Islet of Langerhans (tissue), 1 donor: Measurements from ENCODE around the gene DAB2IP.

Experiments
- FAIRE-seq: peaks from one replicate; lab custom pipeline; 2011; peaks lifted over from hg19 to GRCh38; lab: Jason Lieb, UNC

Gene DAB2IP

DNA sequence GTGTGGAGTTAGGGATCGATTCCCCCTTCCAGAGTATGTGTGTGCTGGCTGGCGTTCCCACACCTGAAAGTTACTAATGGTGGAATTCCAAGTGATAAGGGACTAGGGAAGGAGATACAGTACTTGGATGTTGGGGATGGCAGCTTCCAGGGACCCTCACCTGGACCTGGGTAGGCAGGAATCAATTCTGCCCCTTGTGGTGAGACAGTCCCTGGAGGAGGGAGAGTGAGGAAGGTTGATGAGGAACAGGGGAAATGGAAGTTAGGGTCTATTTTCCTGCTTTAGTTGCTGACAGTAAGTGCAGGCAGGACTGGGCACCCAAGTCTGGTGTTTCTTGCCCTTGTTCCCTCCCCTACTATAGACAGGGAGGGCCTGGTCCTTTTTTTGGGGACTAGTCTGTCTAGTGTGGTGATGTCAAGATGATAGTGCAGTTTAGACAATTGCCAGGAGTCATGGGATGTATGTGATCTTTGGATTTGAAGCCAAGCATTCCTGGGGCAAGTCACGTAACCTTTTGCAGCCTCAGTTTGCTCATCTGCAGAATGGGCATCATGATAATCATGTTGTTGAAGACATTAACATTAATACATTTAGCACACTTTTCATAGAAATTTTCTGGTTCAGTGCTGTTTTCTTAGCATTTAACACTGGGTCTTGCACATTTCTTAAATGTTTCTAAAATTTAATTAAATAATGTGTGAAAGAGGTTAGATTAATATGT lies 51.7 kb downstream of the DAB2IP start:
- no peak for FAIRE-seq

DNA sequence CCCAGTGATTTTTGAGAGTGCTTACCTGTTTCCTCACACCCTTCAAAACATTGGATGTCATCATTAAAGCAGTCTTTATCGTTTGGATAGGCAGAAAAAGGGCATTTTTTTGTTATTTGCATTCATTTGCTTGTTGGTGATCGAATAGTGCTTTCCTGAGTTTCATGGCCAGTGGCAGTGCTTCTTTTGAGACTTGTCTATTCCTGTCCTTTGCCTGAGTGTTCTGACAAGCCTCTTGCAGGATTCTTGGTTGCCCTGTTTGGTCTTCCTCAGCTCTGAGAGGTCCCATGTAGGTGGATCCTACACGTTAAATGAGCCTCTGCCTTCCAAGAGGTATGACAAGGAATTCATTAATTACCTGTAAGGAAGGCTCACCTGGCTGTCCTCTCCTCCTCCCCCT lies 52.8 kb downstream of the DAB2IP start:
- FAIRE-seq, result no peak

DNA sequence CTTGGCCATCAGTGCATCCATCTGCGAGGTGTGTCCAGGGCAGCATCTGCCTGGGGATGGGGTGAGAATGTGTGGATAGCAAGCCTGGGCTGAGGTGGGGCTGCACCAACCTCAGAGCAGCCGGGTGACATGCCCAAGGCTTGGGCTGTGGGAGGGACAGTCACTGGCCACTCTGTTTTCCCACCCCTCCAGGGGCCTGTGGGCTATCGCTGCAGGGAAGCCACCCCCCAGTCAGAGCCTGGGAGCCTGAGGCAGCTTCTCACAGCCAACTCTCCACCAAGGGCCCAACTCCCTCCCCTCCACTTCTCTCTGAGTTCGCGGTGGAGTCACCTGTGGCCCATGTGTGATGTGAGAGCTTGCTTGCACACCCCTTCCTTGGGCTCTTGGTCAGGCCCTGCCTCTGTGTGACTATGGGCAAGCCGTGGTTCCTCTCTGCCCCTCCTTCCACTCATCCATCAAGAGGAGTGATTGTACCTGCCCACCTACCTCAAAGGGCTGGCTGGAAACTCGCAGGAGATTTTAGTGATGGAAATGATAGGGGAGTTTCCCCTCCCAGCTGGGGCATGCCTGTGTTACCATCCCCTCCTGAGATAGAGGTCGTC lies 54.8 kb downstream of the DAB2IP start:
- no peak for FAIRE-seq

DNA sequence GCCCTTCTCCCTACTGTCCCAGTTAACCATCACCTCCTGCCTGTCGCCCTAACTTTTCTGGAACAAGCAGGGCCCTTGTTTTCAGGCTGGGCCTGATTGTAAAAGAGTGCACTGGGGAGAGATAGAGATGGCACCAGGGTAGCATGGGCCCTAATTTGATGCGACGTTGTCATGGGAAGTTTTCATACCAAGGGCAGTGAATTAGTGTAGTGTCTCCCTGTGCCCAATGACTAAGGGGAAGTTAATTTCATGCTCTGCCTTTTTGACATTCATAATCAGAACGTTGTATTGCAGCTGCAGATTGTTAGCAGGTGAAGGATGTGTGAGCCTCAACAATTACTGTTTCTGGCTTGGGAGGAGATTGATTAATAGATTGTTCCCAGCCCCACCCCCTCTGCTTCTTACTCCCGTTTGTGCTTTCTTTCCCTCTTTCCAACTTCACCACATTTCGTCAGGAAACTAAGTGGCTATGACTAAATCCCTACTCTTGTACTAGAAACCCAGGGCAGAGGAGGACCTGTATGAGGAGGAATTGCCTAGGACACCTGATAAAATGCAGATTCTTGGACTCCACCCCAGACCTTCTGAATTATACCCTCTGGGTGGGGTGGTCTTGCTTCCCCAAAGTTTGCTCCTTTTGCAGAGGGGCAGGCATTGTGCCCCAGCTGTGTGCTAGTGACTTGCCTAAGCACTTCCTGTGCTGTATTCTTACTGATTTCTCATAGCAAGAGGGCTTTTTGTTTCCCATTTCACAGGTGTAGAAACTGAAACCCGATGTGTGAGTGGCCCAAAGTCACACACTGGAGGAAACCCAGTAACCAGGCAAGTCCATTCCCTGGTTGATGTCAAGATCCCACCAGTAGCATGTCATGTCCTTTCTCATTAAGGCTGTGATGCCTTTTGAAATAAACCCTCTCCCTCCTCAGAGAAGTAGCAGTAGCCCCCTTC lies 56.3 kb downstream of the DAB2IP start:
- no peak for FAIRE-seq

DNA sequence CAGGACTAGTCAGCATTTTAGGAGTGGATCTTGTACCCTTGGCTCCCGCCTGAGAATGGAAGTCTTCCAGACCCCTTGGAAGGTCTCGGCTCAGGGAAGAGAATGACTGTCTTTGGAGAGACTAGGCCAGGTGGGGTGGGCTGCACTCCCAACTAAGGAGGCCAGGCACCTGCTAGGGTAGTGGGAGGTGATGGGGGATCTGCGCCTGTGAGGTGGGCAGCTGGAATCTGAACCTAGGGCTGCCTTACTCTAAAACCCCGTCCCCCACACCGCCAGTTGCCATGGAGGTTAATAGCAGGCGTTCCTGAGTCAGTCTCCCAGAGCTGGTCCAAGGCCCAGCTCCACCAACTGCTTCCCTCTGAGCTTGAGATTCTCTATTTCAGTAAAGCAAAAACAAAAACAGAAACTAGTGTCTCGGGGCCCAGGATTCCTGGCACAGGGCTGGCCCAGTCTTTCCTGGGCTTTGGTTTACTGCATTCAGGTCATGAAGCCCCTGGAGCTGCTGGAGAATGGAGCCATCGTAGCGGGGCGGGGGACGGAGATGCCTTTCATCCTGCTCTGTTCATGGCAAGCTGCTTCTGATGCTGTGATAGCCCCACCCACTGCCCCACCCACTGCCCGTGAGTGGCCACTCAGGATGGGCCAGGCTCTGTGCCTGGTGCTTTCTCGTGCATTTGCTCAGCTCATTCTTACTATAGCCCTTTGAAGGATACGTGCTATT lies 57.5 kb downstream of the DAB2IP start:
- FAIRE-seq, result no peak

DNA sequence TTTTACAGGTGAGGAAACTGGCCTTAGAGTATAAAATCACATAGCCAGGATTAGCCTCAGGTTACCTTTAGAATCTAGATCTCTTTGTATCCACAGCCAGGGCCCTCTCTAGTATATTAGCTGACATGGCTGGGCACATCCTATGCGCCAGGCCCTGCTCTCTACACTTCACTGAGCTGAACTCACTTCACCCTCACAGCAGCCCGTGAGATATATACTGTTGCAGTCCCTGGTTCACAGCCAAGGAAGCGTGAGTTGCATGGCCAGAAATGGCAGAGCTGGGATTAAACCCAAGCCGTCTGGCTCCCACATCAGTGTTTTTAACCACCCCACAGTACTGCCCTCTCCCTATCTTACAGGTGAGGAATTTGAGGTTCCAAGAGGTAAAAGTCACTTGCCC lies 58.4 kb downstream of the DAB2IP start:
- no peak for FAIRE-seq

DNA sequence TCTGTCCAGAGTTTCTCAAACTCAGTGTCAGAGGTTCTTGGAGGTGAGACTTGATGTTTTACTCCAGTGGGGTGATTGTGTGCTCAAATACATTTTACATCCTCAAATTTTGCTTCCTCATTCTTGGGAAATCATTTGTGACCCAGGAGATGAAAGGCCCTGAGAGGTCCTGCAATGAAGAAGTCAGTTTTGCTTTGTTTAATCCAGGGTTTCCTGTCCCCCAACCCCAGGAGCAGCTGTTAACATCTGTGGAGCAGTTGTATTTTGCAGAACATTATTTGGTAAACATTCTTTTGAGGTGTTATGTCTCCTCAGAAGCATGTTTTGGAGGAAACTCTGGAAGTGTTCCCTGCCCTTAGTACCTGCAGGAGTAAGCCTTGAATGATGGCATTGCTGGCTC lies 59.8 kb downstream of the DAB2IP start:
- no peak for FAIRE-seq

DNA sequence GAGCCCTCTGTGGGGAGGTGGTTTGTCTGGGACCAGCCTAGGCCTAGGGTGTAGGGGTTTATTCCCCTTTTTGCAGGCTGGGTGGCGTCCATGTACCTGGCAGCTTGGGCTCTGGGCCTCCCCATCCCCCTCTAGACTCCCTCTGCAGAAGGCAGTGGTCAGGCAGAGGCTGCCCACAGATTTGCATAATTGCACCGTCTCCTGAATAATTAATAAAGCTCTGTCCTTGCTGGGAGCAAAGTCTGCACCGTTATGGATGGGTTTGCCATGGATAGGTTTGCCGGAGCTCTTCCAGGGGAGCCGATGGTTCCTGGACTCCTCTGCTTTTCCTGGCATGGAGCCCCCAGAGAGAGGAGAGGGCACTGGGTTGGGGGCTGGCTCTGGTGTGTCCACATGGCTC lies 60.4 kb downstream of the DAB2IP start:
- no peak for FAIRE-seq

DNA sequence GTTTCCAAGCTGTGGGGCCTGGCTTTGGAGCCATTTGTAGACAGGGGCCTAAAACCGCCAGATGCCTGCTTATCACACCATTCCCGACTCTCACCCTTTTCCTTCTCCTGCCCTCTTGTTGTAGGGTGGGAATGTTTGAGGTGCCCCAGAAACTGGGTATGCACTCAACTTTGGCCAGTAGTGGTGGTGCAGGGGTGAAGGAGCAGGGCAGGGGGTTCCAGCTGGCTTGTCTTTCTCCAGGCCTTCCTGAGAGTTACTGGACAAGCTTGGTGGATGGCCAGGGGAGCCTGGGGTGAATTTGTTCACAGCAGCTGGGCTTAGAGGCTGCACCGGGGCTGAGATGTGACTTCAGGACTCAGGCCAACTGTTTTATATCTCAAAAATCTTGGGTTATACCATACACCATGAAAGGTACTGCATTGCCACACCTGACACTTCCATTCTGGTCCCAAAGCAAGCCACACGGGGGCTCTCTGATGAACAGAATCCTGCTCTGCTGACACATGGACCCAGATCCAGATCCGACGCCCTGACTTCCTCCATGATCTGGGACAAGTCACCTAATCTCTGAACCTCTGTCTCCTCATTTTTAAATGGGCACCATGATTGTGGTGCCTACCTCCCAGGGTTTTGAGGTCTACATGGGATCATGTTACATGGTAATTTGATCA lies 62.1 kb downstream of the DAB2IP start:
- no peak for FAIRE-seq

DNA sequence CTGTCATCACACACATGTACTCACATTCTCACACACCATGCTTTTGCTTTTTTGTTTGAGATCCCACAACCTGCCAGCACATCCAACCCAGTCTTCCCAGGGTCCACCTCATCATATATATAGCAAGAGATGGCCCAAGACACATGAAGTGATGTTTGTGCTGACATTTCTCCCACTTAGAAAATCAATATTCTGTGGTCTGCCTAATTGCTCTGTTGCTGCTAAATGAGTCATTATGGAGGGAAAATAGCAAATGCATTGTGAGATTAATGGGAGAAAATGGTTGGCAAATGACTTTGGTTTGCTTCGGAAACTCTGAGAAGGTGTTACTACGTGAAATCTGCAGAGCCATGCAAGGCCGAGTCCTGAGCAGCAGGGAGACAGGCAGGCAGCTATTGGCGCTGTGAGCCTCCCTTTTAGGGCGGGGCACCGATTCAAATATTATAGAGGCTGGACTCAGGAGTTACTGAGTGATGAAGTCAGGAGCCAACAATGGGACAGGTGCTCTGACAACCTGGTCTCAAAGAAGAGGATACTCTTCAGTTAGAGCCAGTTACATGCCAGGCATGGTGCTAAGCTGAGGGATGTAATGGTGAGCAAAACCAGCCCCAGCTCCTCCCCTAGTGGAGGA lies 62.8 kb downstream of the DAB2IP start:
- FAIRE-seq, result no peak

DNA sequence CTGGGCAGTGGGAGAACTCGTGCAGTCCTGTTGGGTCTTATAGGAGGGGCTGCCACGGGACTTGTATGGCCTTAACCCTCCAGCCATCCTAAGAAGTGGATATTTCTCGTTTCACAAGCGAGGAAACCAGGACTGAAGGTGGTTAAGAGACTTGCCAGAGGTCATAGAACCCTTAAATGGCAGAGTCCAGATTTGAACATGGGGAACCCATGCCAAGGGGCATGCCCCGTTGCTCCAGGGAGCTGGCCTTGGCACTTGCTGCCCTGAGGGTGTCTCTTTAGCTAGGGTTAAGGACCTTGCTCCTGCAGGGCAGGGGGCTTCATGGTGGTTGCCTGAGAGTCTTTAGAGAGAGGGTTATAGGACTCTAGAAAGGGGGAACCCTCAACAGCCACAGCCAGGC lies 63.4 kb downstream of the DAB2IP start:
- no peak for FAIRE-seq

DNA sequence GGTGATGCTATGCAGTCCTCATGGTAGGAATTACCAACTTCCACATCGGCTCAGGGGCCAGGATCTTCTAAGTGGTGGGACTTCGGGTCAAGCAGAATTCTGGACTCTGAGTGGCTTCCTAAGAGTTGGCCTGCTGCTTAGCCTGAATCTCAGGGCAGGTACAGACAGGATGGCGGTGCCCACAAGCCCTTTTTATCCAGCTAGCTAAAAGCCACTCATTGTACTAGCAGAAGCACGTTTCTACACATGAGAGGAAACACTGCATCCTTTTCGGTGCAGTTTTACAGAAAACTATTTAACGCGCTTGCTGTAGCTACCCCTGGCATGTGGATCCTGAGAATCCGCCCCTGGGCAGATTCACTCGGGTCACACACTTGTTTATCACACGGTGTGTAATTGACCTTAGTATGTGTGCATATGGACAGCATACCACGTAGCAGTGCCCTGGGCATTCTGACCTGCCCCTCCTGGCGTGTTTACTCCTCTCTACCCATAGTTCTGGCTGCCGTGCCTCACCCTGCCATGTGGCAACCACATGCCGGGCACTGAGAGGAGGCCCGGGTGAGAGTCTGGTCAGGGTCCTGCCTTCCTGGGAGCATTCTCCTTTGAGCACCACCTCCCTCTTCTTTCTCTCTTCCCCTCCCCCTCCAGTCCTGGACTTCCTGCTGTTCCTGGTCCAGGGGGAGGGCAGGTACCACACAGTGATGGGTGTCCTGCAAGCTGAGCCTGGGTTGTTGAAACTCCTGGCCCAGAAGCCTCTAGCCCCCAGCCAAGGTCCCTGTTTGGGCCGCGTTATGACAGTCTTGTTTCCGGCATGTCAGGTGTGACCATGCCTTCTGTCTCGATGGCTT lies 65.9 kb downstream of the DAB2IP start:
- FAIRE-seq, result no peak

DNA sequence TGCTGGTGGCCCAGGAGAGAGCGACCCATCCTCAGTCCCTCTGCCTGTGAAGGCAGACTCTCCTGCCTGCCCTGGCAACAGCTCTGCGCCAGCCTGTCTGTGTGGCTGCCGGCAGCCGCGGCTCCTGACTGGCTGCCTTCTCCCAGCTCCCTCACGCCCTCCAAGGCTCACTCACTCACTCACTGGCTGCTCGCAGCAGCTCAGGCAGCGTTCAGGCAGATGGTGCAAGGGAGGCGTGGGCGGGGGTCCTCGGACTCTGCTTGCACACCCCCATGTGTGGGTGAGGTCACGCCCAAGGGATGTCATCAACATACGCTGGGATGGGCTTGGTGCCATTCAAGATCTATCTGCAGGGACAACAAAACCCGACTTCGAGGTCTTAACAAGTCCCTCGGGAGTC lies 66.7 kb downstream of the DAB2IP start:
- FAIRE-seq, result no peak

DNA sequence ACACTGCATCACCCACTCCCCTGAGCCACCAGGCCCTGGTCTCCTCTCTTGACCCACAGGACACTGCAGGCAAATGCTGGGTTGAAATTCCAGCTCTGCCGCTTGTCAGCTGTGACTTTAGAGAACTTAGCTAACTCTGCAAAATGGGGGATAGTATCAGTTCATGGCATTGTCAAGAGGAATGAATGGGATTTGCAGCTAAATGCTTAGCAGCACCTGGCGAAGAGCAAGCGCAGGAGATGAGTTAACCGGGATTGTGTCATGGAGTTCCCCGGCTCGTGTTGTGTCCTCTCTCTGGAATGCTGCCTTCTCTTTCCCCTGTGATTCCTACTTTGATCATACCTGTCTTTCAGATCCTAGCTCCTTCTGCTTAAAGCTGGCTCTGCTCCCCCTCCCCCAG lies 67.1 kb downstream of the DAB2IP start:
- FAIRE-seq, result no peak

DNA sequence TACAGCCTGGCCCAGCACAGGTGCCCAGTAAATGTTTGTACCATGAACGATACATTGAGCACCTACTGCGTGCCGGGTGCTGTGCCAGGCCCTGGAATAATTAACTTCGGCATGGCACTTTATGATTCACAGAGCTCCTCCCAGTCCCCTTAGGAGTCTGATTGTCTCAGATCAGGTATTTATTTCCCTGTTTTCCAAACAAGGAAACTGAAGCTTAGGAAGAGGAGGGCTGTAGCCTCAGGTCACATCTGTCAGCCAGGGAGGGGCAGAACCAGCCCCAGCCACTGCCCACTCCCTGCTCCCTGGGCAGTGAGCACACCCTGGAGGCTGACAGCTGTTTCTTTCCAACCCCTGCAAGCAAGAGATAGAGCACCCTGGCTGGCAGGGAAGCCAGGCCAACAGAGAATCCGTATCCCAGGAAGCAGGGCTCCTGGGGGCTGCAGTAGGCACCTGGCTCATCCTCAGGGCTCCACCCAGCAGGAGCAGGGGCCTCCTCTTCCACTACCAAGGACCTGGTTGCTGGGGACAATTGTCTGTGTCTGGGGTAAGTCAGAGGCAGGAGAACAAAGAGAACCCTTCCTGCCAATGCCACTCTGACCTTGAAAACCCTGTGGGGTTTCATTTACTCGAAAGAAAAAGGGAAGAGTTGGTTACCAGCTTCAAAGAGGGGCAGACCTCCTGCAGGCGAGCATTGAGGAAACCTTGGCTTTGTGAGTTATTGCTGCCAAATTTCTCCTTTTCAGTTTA lies 69.0 kb downstream of the DAB2IP start:
- no peak for FAIRE-seq

DNA sequence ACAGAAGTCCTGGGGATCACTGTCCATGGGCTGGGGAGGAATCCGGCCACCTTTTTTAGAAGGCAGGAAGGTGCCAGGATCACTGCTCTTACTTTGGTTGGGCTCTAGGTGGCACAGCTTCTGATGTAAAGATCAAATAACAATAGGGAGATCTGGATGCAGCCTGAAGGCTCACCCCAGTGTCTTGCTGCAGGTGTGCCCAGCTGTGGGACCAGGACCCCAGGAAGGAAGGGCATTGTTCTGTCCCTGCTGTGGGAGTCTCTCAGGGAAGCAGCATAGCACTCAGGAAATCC lies 69.6 kb downstream of the DAB2IP start:
- FAIRE-seq, result no peak

DNA sequence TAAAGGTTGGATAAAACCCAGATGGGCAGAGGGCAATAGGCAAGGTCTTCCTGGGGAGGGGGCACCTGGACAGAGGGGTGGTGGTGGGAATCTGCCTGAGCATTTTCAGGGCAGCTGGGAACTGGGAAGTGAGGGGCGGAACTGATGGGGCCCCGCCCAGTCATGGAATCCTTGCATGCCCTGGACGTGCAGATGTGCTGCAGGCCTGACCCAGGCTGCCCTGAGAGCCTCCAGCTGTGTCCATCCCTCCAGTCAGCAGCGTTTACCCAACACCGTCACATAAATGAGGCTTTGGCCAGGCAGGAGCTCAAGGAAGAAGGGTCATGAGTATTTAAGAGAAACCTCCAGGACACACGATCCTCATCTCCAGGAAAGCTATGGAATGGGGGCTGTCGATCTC lies 70.3 kb downstream of the DAB2IP start:
- no peak for FAIRE-seq

DNA sequence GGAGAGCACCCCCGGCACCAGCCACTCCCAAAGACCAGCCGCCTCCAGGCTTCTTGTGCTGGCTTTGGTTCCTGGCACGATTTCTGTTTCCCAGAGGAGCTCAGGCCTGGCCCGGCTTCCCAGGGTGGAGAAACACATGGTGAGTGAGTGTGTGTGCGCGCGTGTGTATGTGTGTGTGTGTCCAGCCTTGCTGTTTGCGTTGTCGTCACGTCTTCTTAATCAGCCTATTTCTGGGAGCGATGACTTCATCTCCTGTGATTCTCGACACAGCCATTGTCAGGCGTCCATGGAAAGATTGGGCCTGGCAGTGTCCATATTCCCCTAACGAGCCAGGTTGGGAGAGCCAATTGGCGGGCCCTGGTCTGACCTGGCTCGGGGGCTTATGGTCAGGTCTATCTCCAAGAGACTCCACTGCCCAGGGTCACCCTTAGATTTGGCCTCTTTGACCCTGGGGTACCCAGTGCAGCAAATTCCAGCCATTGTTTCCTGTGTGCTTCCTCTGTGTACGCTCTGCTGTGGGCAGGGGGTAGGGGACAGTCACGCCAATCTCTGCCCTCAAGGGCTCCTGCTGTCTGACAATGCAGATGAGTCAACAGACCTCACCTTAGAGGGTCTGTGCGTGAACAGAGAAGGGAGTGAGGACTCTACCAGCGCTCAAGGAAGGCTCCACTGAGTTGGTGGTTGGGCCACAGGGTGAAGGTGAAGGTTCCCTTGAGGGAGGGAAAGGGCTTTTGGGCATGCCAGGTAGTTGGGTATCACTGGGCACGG lies 73.8 kb downstream of the DAB2IP start:
- no peak for FAIRE-seq

DNA sequence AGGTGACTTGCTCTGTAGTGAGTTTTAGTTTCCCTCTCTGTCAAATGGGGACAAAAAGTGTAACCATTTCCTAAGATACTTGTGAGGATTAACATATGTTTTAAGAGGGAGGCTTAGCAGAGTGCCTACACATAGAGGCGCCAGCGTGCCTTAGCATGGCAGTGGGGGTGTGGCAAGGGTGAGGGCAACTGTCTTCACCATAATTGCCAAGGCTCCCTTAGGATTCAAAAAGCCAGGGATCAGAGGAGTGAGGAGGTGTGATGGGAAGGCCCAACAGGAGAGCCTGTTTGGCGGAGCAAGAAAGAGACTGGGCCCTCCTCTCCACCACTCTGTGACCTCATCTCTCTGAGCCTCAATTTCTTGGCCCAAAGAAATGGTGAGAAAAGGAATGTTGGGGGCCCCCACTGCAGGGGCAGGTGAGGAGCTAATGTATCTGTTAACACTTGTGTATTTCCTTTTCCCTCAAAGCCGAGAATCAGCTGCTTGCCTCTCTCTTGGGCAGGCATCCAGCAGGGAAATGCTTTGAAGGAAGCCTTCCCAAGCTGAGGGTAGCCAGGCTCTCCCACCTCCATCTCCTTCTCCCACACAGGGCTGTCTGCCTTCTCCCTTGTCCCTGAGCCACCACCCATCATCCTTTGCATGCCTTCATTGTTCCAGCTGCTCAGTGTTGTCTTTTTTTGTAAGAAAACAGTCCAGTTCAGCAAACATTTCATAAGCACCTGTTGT lies 76.0 kb downstream of the DAB2IP start:
- no peak for FAIRE-seq
